CD4-positive, alpha-beta T cell treated with Interleukin-6 at 100 ng/mL for 8 hours (primary cell): ENCODE results near the gene POU3F3.

Source experiments
- DNase-seq: peaks from one replicate; pipeline ENCODE4 v3.0.0-alpha.2; 2020; ENCODE audit warnings: mixed read lengths, low spot score

The POU3F3 gene

GRCh38 chr2:104847586-104848160 is 6.2 kb upstream of the POU3F3 start:
- no peak for DNase-seq

- DNase-seq: no peak
These were observed 5.4 kb upstream of the POU3F3 start for GRCh38 chr2:104848526-104848925.

- DNase-seq: no peak
These were observed 4.8 kb upstream of the POU3F3 start for GRCh38 chr2:104849101-104849500.

- no peak for DNase-seq
These were observed 4.2 kb upstream of the POU3F3 start for GRCh38 chr2:104849618-104850141.

GRCh38 chr2:104850361-104851290 is 3.3 kb upstream of the POU3F3 start:
- DNase-seq: no peak

- no peak for DNase-seq
These were observed 2.4 kb upstream of the POU3F3 start for GRCh38 chr2:104851291-104852089.

- DNase-seq: no peak
These were observed 1.7 kb upstream of the POU3F3 start for GRCh38 chr2:104852090-104852666.

- DNase-seq: no peak
These were observed 744 bp downstream of the POU3F3 start for GRCh38 chr2:104854498-104855220.

- DNase-seq: no peak
These were observed 1.5 kb downstream of the POU3F3 start for GRCh38 chr2:104855221-104856085.

GRCh38 chr2:104856086-104856972 is 2.4 kb downstream of the POU3F3 start:
- no peak for DNase-seq

GRCh38 chr2:104856973-104857261 is 3.0 kb downstream of the POU3F3 start:
- DNase-seq: no peak

- no peak for DNase-seq
These were observed 3.5 kb downstream of the POU3F3 start for GRCh38 chr2:104857262-104858005.

- no peak for DNase-seq
These were observed 4.4 kb downstream of the POU3F3 start for GRCh38 chr2:104858006-104858978.

GRCh38 chr2:104859291-104859765 is 5.4 kb downstream of the POU3F3 start:
- no peak for DNase-seq

- DNase-seq: no peak
These were observed 6.0 kb downstream of the POU3F3 start for GRCh38 chr2:104859766-104860450.

- DNase-seq: no peak
These were observed 6.5 kb downstream of the POU3F3 start for GRCh38 chr2:104860451-104860790.
